Nephron (organoid): Measurements from ENCODE around the gene CFAP20DC.
"Not testable (repeated sequence)": the region's sequence is repeated elsewhere in the genome, so short reads cannot be mapped to it uniquely, and the experiment has no call there.

Experiments used
- H3K27ac Mint-ChIP-seq, 3 experiments: 2 replicates each; pipeline ENCODE4 v1.8.0; 2020; ENCODE audit warnings: mixed read lengths in 3 of 3, mild to moderate bottlenecking in 2 of 3, moderate library complexity in 1 of 3
- H3K27me3 Mint-ChIP-seq: 2 replicates; pipeline ENCODE4 v1.8.0; 2021; ENCODE audit warnings: low read depth, mild to moderate bottlenecking, moderate library complexity, mixed read lengths
- H3K36me3 Mint-ChIP-seq: 2 replicates; pipeline ENCODE4 v1.8.0; 2020; ENCODE audit warnings: low read depth, mixed read lengths
- H3K4me1 Mint-ChIP-seq: 2 replicates; pipeline ENCODE4 v1.8.0; 2020; ENCODE audit warnings: mixed read lengths
- H3K4me3 Mint-ChIP-seq, 3 experiments: 2 replicates each; pipeline ENCODE4 v1.8.0; 2020; ENCODE audit warnings: mild to moderate bottlenecking in 3 of 3, mixed read lengths in 3 of 3, moderate library complexity in 2 of 3
- H3K9me3 Mint-ChIP-seq: 2 replicates; pipeline ENCODE4 v1.8.0; 2020; ENCODE audit warnings: mixed read lengths
- CTCF ChIP-seq, 3 experiments: fragments of 200-600 bp; sonication (generic); IDR thresholded peaks; one replicate each; pipeline ENCODE4 v1.5.0; 2021; ENCODE audit warnings: antibody characterized with exemption in 3 of 3; ENCODE audit not compliant: unreplicated experiment in 3 of 3

The CFAP20DC gene

DNA sequence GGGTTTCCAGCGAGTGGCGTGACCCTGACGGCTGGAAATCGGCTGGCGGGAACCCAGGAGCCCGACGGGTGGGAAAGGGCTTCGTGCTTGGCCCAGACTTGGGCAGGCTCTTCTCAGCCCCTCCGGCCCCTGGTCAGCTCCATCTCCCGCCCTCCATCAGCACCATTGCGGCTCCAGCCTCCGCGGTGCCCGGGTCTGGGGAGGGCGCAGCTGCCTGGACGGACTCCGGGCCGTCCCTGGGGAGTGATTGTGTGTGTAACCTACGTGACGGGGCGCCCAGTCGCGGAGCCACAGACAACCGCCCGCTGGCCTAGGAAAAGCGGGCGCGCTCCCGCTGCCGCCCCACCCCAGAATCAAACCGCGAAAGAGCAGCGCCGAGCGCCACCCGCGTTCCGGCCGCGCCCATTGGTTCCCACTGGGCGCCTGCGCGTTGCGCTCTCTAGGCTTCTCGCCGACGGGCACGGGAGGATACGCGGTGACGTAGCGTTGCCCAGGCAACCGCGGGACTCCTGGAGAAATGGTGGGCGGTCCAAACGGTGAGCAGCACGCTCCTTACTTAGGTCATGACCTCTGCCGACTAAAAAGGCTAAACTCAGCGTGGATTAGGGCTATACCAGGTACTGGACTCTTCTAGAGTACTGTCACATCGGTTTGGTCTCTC, at the start of gene CFAP20DC:
Gene CFAP20DC (minus strand): TSS at position 355 of the 661 bp plus-strand sequence. CDS start 394 bp downstream, outside the sequence.
- Mint-ChIP-seq H3K4me3 (peak within 1 kb of the TSS; percentile 77 to 87 (median 84)), H3K27ac (peak within 1 kb of the TSS; percentile 63 to 92 (median 69)), H3K9me3 (no peaks in the 10 kb centered on the region)

GRCh38 chr3:59098516-59098915, 48.7 kb upstream of the CFAP20DC start:
- peaks cover 25% of the 10 kb centered on the region for H3K9me3 Mint-ChIP-seq
- not testable (repeated sequence) for H3K36me3 Mint-ChIP-seq, H3K4me3 Mint-ChIP-seq, H3K27ac Mint-ChIP-seq, H3K27me3 Mint-ChIP-seq
- peaks cover 15% of the 10 kb centered on the region for H3K4me1 Mint-ChIP-seq

More for the DNA sequence above, at the start of gene CFAP20DC:
- no peak for TF ChIP-seq CTCF (IDR thresholded peaks at IDR 0.05; ENCODE audit: unreplicated experiment in 3 of 3)
- Mint-ChIP-seq H3K4me1 (peaks cover 18% of the 10 kb centered on the region), H3K27me3 (no peaks in the 10 kb centered on the region), H3K36me3 (no peaks in the 10 kb centered on the region)

GRCh38 chr3:59094446-59094845, 44.6 kb upstream of the CFAP20DC start:
- Mint-ChIP-seq H3K27me3 (no peaks in the 10 kb centered on the region), H3K4me3 (no peak overlapping the region), H3K36me3 (no peaks in the 10 kb centered on the region), H3K9me3 (peaks cover 25% of the 10 kb centered on the region), H3K4me1 (no peaks in the 10 kb centered on the region), H3K27ac (no peak overlapping the region)
- no peak for TF ChIP-seq CTCF (IDR thresholded peaks at IDR 0.05; ENCODE audit: unreplicated experiment in 3 of 3)

- no peak for TF ChIP-seq CTCF (IDR thresholded peaks at IDR 0.05; ENCODE audit: unreplicated experiment in 3 of 3)
- Mint-ChIP-seq H3K4me3 (no peak overlapping the region), H3K9me3 (peaks cover 17% of the 10 kb centered on the region), H3K4me1 (no peaks in the 10 kb centered on the region), H3K27me3 (no peaks in the 10 kb centered on the region), H3K36me3 (no peaks in the 10 kb centered on the region), H3K27ac (no peak overlapping the region)
Measured at GRCh38 chr3:59093521-59093920, 43.7 kb upstream of the CFAP20DC start.

- peaks cover 8% of the 10 kb centered on the region for H3K4me1 Mint-ChIP-seq
- no peak overlapping the region for H3K27ac Mint-ChIP-seq
- H3K9me3 Mint-ChIP-seq, result no peaks in the 10 kb centered on the region
- no peak overlapping the region for H3K4me3 Mint-ChIP-seq
- no peak for TF ChIP-seq CTCF (IDR thresholded peaks at IDR 0.05; ENCODE audit: unreplicated experiment in 3 of 3)
- H3K27me3 Mint-ChIP-seq, result no peaks in the 10 kb centered on the region
- no peaks in the 10 kb centered on the region for H3K36me3 Mint-ChIP-seq
Measured at GRCh38 chr3:59088761-59089160, 38.9 kb upstream of the CFAP20DC start.

- no peak for TF ChIP-seq CTCF (IDR thresholded peaks at IDR 0.05; ENCODE audit: unreplicated experiment in 3 of 3)
- Mint-ChIP-seq H3K4me3 (no peak overlapping the region), H3K27ac (no peak overlapping the region), H3K36me3 (no peaks in the 10 kb centered on the region), H3K9me3 (no peaks in the 10 kb centered on the region), H3K4me1 (peaks cover 8% of the 10 kb centered on the region), H3K27me3 (no peaks in the 10 kb centered on the region)
Measured at GRCh38 chr3:59085976-59086375, 36.2 kb upstream of the CFAP20DC start.
